Left lung (tissue), 10 donors: ENCODE results near the gene RPL31. TPM values are rescaled to one million over a fixed set of nuclear protein-coding genes. Genes with fewer than 3 reads are reported as not detected.

ENCODE experiments used
- ATAC-seq: fragments of 200-7000 bp; cut with Tn5 transposase; one replicate; pipeline ENCODE4 v1.9.1; 2020; ENCODE audit warnings: moderate library complexity
- DNase-seq, 4 donors: peaks; one replicate each; pipeline ENCODE4 v3.0.0-alpha.2; 2013 to 2020
- H3K27ac ChIP-seq, 2 donors: fragments of 200-600 bp; sonication (generic) in 1 of 2; one replicate each; pipeline versions ENCODE4 v1.5.0 to v1.8.0; 2020 to 2021
- H3K27me3 ChIP-seq, 2 donors: fragments of 200-600 bp; sonication (generic) in 1 of 2; one replicate each; pipeline versions ENCODE4 v1.5.0 to v1.8.0; 2020 to 2021
- H3K36me3 ChIP-seq, 2 donors: fragments of 200-600 bp; sonication (generic) in 1 of 2; one replicate each; pipeline versions ENCODE4 v1.5.0 to v1.8.0; 2020 to 2021
- H3K4me1 ChIP-seq, 2 donors: fragments of 200-600 bp; one replicate each; pipeline ENCODE4 v1.8.0; 2021
- H3K4me3 ChIP-seq, 2 donors: fragments of 200-600 bp; sonication (generic) in 1 of 2; one replicate each; pipeline versions ENCODE4 v1.5.0 to v1.8.0; 2020 to 2021; ENCODE audit warnings: mild to moderate bottlenecking in 1 of 2
- H3K9me3 ChIP-seq, 2 donors: fragments of 200-600 bp; sonication (generic) in 1 of 2; one replicate each; pipeline versions ENCODE4 v1.5.0 to v1.8.0; 2020 to 2021
- intact Hi-C, 2 donors: fragments of 100-400 bp; cut with DNase I; formaldehyde crosslinking; loops; one replicate each; pipeline versions ENCODE4 v1.11.2 to v1.14.2; 2022
- polyA plus RNA-seq, 6 donors: library from polyadenylated mRNA; unstranded; fragments of 120-200 nt; gene quantifications; one replicate each; pipeline ENCODE4 v1.2.1, GENCODE V29; 2013; ENCODE audit not compliant: insufficient read length in 6 of 6
- total RNA-seq, 2 donors: library from RNA; stranded (reverse); fragmentation: NEBNext Ultra II Directional; extraction: Animal tissue kit (Norgen Biotek cat#: 25700); gene quantifications; one replicate each; pipeline ENCODE4 v1.2.1, GENCODE V29; 2021
- TF ChIP-seq, protein P1 (sequence below), 2 donors: fragments of 200-600 bp; sonication (generic) in 1 of 2; IDR thresholded peaks; one replicate each; pipeline versions ENCODE4 v1.5.0 to v1.8.0; 2021; ENCODE audit warnings: antibody characterized with exemption in 2 of 2
- donor health status: DM: no; HTN: yes; CAD: no.
- donor health status: DM: no; HTN: no; CAD: no.

Gene RPL31
- total and polyA plus RNA-seq, 8 donors = 865 to 3,696 (median 3,172) TPM

GRCh38 chr2:100976645-100977391 lies 25.3 kb upstream of the RPL31 start:
- H3K9me3 ChIP-seq = no peaks in the 10 kb centered on the region
- intact Hi-C loops = no loop called here
- H3K4me1 ChIP-seq = no peaks in the 10 kb centered on the region
- peaks cover 0 to 15% of the 10 kb centered on the region in 2 donors for H3K36me3 ChIP-seq
- no peaks in the 10 kb centered on the region for H3K27me3 ChIP-seq
- ATAC-seq (no peak), DNase-seq (no peak)
- H3K27ac ChIP-seq = no peak overlapping the region
- TF ChIP-seq, protein P1, sequence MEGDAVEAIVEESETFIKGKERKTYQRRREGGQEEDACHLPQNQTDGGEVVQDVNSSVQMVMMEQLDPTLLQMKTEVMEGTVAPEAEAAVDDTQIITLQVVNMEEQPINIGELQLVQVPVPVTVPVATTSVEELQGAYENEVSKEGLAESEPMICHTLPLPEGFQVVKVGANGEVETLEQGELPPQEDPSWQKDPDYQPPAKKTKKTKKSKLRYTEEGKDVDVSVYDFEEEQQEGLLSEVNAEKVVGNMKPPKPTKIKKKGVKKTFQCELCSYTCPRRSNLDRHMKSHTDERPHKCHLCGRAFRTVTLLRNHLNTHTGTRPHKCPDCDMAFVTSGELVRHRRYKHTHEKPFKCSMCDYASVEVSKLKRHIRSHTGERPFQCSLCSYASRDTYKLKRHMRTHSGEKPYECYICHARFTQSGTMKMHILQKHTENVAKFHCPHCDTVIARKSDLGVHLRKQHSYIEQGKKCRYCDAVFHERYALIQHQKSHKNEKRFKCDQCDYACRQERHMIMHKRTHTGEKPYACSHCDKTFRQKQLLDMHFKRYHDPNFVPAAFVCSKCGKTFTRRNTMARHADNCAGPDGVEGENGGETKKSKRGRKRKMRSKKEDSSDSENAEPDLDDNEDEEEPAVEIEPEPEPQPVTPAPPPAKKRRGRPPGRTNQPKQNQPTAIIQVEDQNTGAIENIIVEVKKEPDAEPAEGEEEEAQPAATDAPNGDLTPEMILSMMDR (IDR thresholded peaks at IDR 0.05) = no peak
- H3K4me3 ChIP-seq = no peak overlapping the region

GRCh38 chr2:100977511-100977910 lies 24.6 kb upstream of the RPL31 start:
- Histone ChIP-seq H3K27ac (no peak overlapping the region), H3K4me1 (no peaks in the 10 kb centered on the region), H3K9me3 (no peaks in the 10 kb centered on the region), H3K27me3 (no peaks in the 10 kb centered on the region), H3K36me3 (peaks cover 0 to 15% of the 10 kb centered on the region in 2 donors), H3K4me3 (no peak overlapping the region)
- ATAC-seq (no peak), DNase-seq (no peak)
- TF ChIP-seq, protein P1 (IDR thresholded peaks at IDR 0.05) = no peak
- intact Hi-C loops = no loop called here

DNA sequence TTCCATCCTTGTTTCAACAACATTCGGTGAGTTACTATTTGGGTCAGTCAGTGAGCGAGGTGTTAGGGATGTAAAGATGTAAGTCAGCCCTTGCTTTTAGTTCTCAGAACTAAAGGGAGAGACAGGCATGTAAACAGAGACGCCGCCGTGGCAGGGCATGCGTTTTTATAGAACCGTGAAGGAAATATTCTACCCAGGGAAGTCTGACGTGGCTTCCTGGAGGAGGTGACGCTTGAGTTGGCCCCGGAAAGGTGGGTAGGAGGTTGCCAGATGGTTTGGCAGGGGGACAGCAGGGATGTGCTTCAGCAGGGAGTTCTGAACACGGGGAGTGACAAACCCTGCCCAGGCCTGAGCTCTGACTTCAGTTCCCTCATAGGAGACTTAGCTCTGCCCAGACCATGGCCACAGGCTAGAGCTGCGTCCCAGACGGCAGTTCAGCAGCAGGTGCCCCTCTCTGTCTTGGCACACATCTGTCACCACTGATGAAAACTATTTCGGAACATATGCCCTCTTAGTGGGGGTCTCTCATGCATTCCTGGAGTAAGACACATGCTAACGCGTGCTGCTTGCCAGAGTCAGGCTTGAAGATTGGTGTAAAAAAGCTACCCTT lies 23.4 kb upstream of the RPL31 start:
- intact Hi-C loops = no loop called here
- ATAC-seq (no peak), DNase-seq (no peak)
- TF ChIP-seq, protein P1 (IDR thresholded peaks at IDR 0.05) = no peak
- Histone ChIP-seq H3K27me3 (no peaks in the 10 kb centered on the region), H3K4me1 (no peaks in the 10 kb centered on the region), H3K9me3 (no peaks in the 10 kb centered on the region), H3K27ac (no peak overlapping the region), H3K4me3 (no peak overlapping the region), H3K36me3 (peaks cover 0 to 15% of the 10 kb centered on the region in 2 donors)

- no peaks in the 10 kb centered on the region for H3K9me3 ChIP-seq
- no peak for ATAC-seq
- H3K27ac ChIP-seq = no peak overlapping the region
- intact Hi-C loops = no loop called here
- H3K27me3 ChIP-seq = no peaks in the 10 kb centered on the region
- H3K4me1 ChIP-seq = no peaks in the 10 kb centered on the region
- no peak overlapping the region for H3K4me3 ChIP-seq
- H3K36me3 ChIP-seq = peaks cover 0 to 7% of the 10 kb centered on the region in 2 donors
- no peak for DNase-seq
- TF ChIP-seq, protein P1 (IDR thresholded peaks at IDR 0.05) = no peak
These were observed 22.0 kb upstream of the RPL31 start for GRCh38 chr2:100980046-100980445.

DNA sequence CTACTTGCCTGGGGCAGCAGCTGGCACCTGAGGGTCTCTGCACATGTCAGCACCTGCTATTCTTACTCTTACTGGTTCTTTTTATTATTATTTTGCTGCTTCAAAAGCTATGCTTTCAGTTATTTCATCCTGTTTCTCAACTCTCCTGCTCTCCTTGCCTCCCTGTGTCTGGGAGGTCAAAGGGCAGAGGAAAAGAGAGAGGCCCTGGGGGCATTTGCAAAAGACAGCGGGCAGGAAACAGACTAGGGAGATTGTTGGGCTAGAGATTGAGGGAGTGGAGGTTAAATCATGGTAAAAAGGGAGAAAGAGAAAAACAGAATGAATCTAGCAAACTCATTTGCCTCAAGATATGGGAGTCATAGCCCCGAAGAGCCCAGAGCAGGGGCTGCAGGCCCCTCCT lies 21.1 kb upstream of the RPL31 start:
- ATAC-seq = no peak
- no peak for DNase-seq
- Histone ChIP-seq H3K4me3 (no peak overlapping the region), H3K36me3 (peaks cover 0 to 5% of the 10 kb centered on the region in 2 donors), H3K27me3 (no peaks in the 10 kb centered on the region), H3K9me3 (no peaks in the 10 kb centered on the region), H3K4me1 (no peaks in the 10 kb centered on the region), H3K27ac (no peak overlapping the region)
- intact Hi-C loops = no loop called here
- TF ChIP-seq, protein P1 (IDR thresholded peaks at IDR 0.05) = no peak
